Retinal pigment epithelial cell (primary cell): ENCODE data around the gene SBK2.
"Not testable (repeated sequence)": the region's sequence is repeated elsewhere in the genome, so short reads cannot be mapped to it uniquely, and the experiment has no call there.

Source experiments
- DNase-seq: peaks from one replicate; pipeline ENCODE4 v3.0.0-alpha.2; 2010; ENCODE audit warnings: low read depth
- H3K4me3 ChIP-seq: 2 replicates; pipeline ENCODE4 v1.5.1; 2011; ENCODE audit warnings: mild to moderate bottlenecking, low read length, control low read depth, moderate library complexity
- CTCF ChIP-seq: conservative IDR thresholded peaks from 2 replicates; pipeline ENCODE4 v1.5.1; 2011; ENCODE audit warnings: low read depth, low read length, control low read depth, inconsistent platforms

The SBK2 gene

GRCh38 chr19:55539090-55539984 is 2.4 kb upstream of the SBK2 start:
- no peak overlapping the region for H3K4me3 ChIP-seq
- TF ChIP-seq CTCF, result no peak
- DNase-seq, result no peak

GRCh38 chr19:55538132-55538531 is 1.2 kb upstream of the SBK2 start:
- H3K4me3 ChIP-seq, result no peak overlapping the region
- TF ChIP-seq CTCF, result no peak
- DNase-seq, result no peak

- no peak for TF ChIP-seq CTCF
- DNase-seq, result no peak
- H3K4me3 ChIP-seq, result no peak overlapping the region
These were observed 793 bp upstream of the SBK2 start for GRCh38 chr19:55537741-55538111.

GRCh38 chr19:55536366-55536765 is 567 bp downstream of the SBK2 start:
- no peak for TF ChIP-seq CTCF
- DNase-seq, result no peak

GRCh38 chr19:55535965-55536350 is 975 bp downstream of the SBK2 start:
- no peak overlapping the region for H3K4me3 ChIP-seq
- no peak for DNase-seq
- no peak for TF ChIP-seq CTCF

More at GRCh38 chr19:55536366-55536765, 567 bp downstream of the SBK2 start:
- no peak overlapping the region for H3K4me3 ChIP-seq

- no peak for TF ChIP-seq CTCF
- no peak overlapping the region for H3K4me3 ChIP-seq
- no peak for DNase-seq
These were observed 1.6 kb downstream of the SBK2 start for GRCh38 chr19:55535173-55535964.

- not testable (repeated sequence) for DNase-seq, H3K4me3 ChIP-seq
These were observed 2.7 kb downstream of the SBK2 start for GRCh38 chr19:55534280-55534679.
